MV-4-11 (cell line): Measurements from ENCODE around the gene CCDC185.

Experiments used
- DNase-seq: peaks from one replicate; lab custom pipeline; 2025; lab: John Stamatoyannopoulos, UW

CCDC185 gene

GRCh38 chr1:223393275-223394214, at the start of gene CCDC185:
TSS of gene CCDC185 (plus strand) at chr1:223393415. CDS start at chr1:223393476, 61 bp downstream.
- DNase-seq = no peak

GRCh38 chr1:223343692-223344091, 49.5 kb upstream of the CCDC185 start:
- no peak for DNase-seq

- DNase-seq = no peak
Observed at GRCh38 chr1:223344491-223344890, 48.7 kb upstream of the CCDC185 start.

GRCh38 chr1:223345720-223346119, 47.5 kb upstream of the CCDC185 start:
- no peak for DNase-seq

GRCh38 chr1:223346311-223346710, 46.9 kb upstream of the CCDC185 start:
- no peak for DNase-seq

- DNase-seq = no peak
Observed at GRCh38 chr1:223347583-223347982, 45.6 kb upstream of the CCDC185 start.

GRCh38 chr1:223348439-223348838, 44.8 kb upstream of the CCDC185 start:
- DNase-seq = no peak

- DNase-seq = no peak
Observed at GRCh38 chr1:223349241-223349640, 44.0 kb upstream of the CCDC185 start.

- no peak for DNase-seq
Observed at GRCh38 chr1:223350361-223350908, 42.8 kb upstream of the CCDC185 start.

- DNase-seq = no peak
Observed at GRCh38 chr1:223352944-223353343, 40.3 kb upstream of the CCDC185 start.

- DNase-seq = no peak
Observed at GRCh38 chr1:223353939-223354338, 39.3 kb upstream of the CCDC185 start.

- DNase-seq = no peak
Observed at GRCh38 chr1:223355699-223356098, 37.5 kb upstream of the CCDC185 start.

- no peak for DNase-seq
Observed at GRCh38 chr1:223358826-223359225, 34.4 kb upstream of the CCDC185 start.

- no peak for DNase-seq
Observed at GRCh38 chr1:223363057-223363855, 30.0 kb upstream of the CCDC185 start.

- DNase-seq = no peak
Observed at GRCh38 chr1:223363856-223364684, 29.1 kb upstream of the CCDC185 start, which contains the start of gene SUSD4. TSS of gene SUSD4 (minus strand) at chr1:223364176. CDS start at chr1:223363425, 751 bp downstream.

GRCh38 chr1:223364685-223365382, 28.4 kb upstream of the CCDC185 start:
- DNase-seq = no peak

GRCh38 chr1:223374064-223374610, 19.1 kb upstream of the CCDC185 start:
- no peak for DNase-seq

- no peak for DNase-seq
Observed at GRCh38 chr1:223378754-223379153, 14.5 kb upstream of the CCDC185 start.

- DNase-seq = no peak
Observed at GRCh38 chr1:223386013-223386412, 7.2 kb upstream of the CCDC185 start.

GRCh38 chr1:223390618-223391017, 2.6 kb upstream of the CCDC185 start:
- DNase-seq = no peak

- DNase-seq = no peak
Observed at GRCh38 chr1:223394242-223394641, 1.0 kb downstream of the CCDC185 start.
